Endothelial cell of umbilical vein (primary cell): ENCODE data around the gene GALNT14. TPM values are rescaled to one million over a fixed set of nuclear protein-coding genes. Genes with fewer than 3 reads are reported as not detected.

Source experiments
- BruUV-seq: library from RNA; stranded (reverse); fragments of 400-500 nt; replicated peaks from 2 replicates; lab custom pipeline; 2021; lab: Mats Ljungman, UMichigan
- CTCF ChIA-PET: fragments of 300-600, 350-600 bp; sonication (Branson Sonifier 250); formaldehyde crosslinking; loops from one replicate; lab custom pipeline; 2021; ENCODE audit warnings: antibody characterized with exemption, inconsistent platforms; lab: Charles Lee
- POLR2A ChIA-PET: fragments of 300-600, 350-600 bp; sonication (Branson Sonifier 250); formaldehyde crosslinking; loops from one replicate; lab custom pipeline; 2021; ENCODE audit warnings: antibody characterized with exemption, inconsistent platforms; lab: Charles Lee
- DNase-seq: peaks from one replicate; pipeline ENCODE4 v3.0.0-alpha.2; 2011; ENCODE audit warnings: low read depth, low spot score
- FAIRE-seq: peaks from 2 replicates; lab custom pipeline; 2011; peaks lifted over from hg19 to GRCh38; lab: Jason Lieb, UNC
- H2AFZ ChIP-seq: 2 replicates; pipeline ENCODE4 v1.6.0; 2012; ENCODE audit warnings: low read depth, low read length, control low read depth, inconsistent platforms
- H3K27ac ChIP-seq: 2 replicates; pipeline ENCODE4 v1.5.1; 2011; ENCODE audit warnings: low read depth, mild to moderate bottlenecking, control low read depth, low read length, moderate library complexity; ENCODE audit not compliant: insufficient read depth
- H3K27me3 ChIP-seq, 2 experiments: 2 replicates each; pipeline versions ENCODE4 v1.6.0 to v1.6.1; 2011; ENCODE audit warnings: low read length in 2 of 2, mixed read lengths in 1 of 2; ENCODE audit not compliant: control insufficient read depth in 2 of 2, insufficient read depth in 2 of 2
- H3K36me3 ChIP-seq, 2 experiments: 2 replicates in 1 of 2; 3 replicates in 1 of 2; pipeline ENCODE4 v1.5.1; 2011; ENCODE audit warnings: low read length in 2 of 2, mild to moderate bottlenecking in 1 of 2, moderate library complexity in 1 of 2; ENCODE audit not compliant: control insufficient read depth in 2 of 2, insufficient read depth in 2 of 2; ENCODE audit errors: extremely low read depth in 1 of 2
- H3K4me1 ChIP-seq: 3 replicates; pipeline ENCODE4 v1.5.1; 2011; ENCODE audit warnings: mild to moderate bottlenecking, low read length; ENCODE audit not compliant: control insufficient read depth, insufficient read depth; ENCODE audit errors: extremely low read depth
- H3K4me2 ChIP-seq: 2 replicates; pipeline ENCODE4 v1.6.1; 2011; ENCODE audit warnings: low read length, control low read depth, mixed read lengths; ENCODE audit not compliant: insufficient read depth
- H3K4me3 ChIP-seq, 3 experiments: fragments of 200-600 bp in 1 of 3; sonication (generic), shearing (Covaris generic) in 1 of 3; replicated peaks in 1 of 3; 2 replicates each; pipeline ENCODE4 v1.5.1; 2011 to 2016; ENCODE audit warnings: control low read depth in 3 of 3, low read length in 3 of 3, mild to moderate bottlenecking in 2 of 3, inconsistent platforms in 1 of 3, low read depth in 1 of 3, moderate library complexity in 1 of 3; ENCODE audit not compliant: insufficient read depth in 1 of 3
- H3K79me2 ChIP-seq: 2 replicates; pipeline ENCODE4 v1.6.0; 2012; ENCODE audit warnings: low read length, inconsistent platforms; ENCODE audit not compliant: control insufficient read depth, insufficient read depth
- H3K9ac ChIP-seq: replicated peaks from 2 replicates; pipeline ENCODE3; 2011; ENCODE audit warnings: low read length, control low read depth; ENCODE audit not compliant: insufficient read depth; ENCODE audit errors: extremely low read depth
- H3K9me1 ChIP-seq: replicated peaks from 3 replicates; pipeline ENCODE4 v1.6.0; 2011; ENCODE audit warnings: mild to moderate bottlenecking, low read length; ENCODE audit not compliant: control insufficient read depth, insufficient read depth; ENCODE audit errors: extremely low read depth
- H3K9me3 ChIP-seq: replicated peaks from 2 replicates; pipeline ENCODE4 v1.5.1; 2012; ENCODE audit warnings: low read length, inconsistent platforms; ENCODE audit not compliant: control insufficient read depth, insufficient read depth
- H4K20me1 ChIP-seq: replicated peaks from 2 replicates; pipeline ENCODE3; 2011; ENCODE audit warnings: mild to moderate bottlenecking, low read length; ENCODE audit not compliant: control insufficient read depth, insufficient read depth; ENCODE audit errors: extremely low read depth
- CTCF ChIP-seq, 2 donors: IDR thresholded peaks; 1 replicate in 1 of 2; 2 replicates in 1 of 2; pipeline ENCODE4 v1.5.1; 2011; ENCODE audit warnings: low read length in 2 of 2, mild to moderate bottlenecking in 2 of 2, moderate library complexity in 2 of 2, control low read depth in 1 of 2, inconsistent platforms in 1 of 2, low read depth in 1 of 2; ENCODE audit not compliant: insufficient read depth in 1 of 2; ENCODE audit errors: extremely low read depth in 1 of 2
- EZH2 ChIP-seq: IDR thresholded peaks from 2 replicates; pipeline ENCODE4 v1.6.1; 2012; ENCODE audit warnings: borderline replicate concordance, low read depth, mild to moderate bottlenecking, moderate library complexity, low read length, inconsistent platforms; ENCODE audit not compliant: severe bottlenecking
- GATA2 ChIP-seq: IDR thresholded peaks from 2 replicates; pipeline ENCODE4 v1.7.0; 2011; ENCODE audit warnings: low read depth, mild to moderate bottlenecking, moderate library complexity, mixed read lengths, low read length; ENCODE audit not compliant: insufficient read length, insufficient read depth
- JUN ChIP-seq: IDR thresholded peaks from 2 replicates; pipeline ENCODE4 v1.6.1; 2011; ENCODE audit warnings: borderline replicate concordance, low read depth; ENCODE audit not compliant: insufficient read length, insufficient read depth
- MAX ChIP-seq: IDR thresholded peaks from 2 replicates; pipeline ENCODE4 v1.6.1; 2011; ENCODE audit not compliant: insufficient read depth, insufficient read length
- MYC ChIP-seq: IDR thresholded peaks from one replicate; pipeline ENCODE4 v1.6.1; 2011; ENCODE audit warnings: mild to moderate bottlenecking, low read depth, low read length
- POLR2A ChIP-seq: IDR thresholded peaks from 2 replicates; pipeline ENCODE4 v1.6.1; 2012; ENCODE audit warnings: low read depth, mild to moderate bottlenecking, control low read depth, low read length
- POLR2AphosphoS5 ChIP-seq: IDR thresholded peaks from 2 replicates; pipeline ENCODE4 v1.6.1; 2012; ENCODE audit warnings: low read depth, mild to moderate bottlenecking, control low read depth, low read length, moderate library complexity; ENCODE audit not compliant: insufficient read depth
- dilution Hi-C: fragments of 300-500 bp; cut with MboI; formaldehyde crosslinking; loops from one replicate; pipeline ENCODE4 v1.15.0; 2019; ENCODE audit warnings: low sequenced_read_pairs; ENCODE audit not compliant: extremely low pct_ligation_motif_present
- intact Hi-C: fragments of 100-400 bp; cut with micrococcal nuclease; formaldehyde crosslinking; loops from one replicate; pipeline ENCODE4 v1.10.0; 2022
- polyA plus RNA-seq, 4 experiments: library from polyadenylated mRNA; depleted of rRNA in 3 of 4; stranded (reverse) in 3 of 4; unstranded in 1 of 4; fragments of >200 nt; gene quantifications; 2 replicates each; pipeline versions ENCODE4 v1.2.1 to v1.2.3, GENCODE V29; 2011 to 2012; ENCODE audit warnings: missing spikeins in 1 of 4
- total RNA-seq: library from RNA; stranded (reverse); gene quantifications from 2 replicates; pipeline ENCODE4 v1.2.3, GENCODE V29; 2021

The GALNT14 gene
- total and polyA plus RNA-seq, 2 donors (not counting 3 experiments of a cell fraction or from before 2014, with no cell fraction given): 0.04 to 0.40 TPM

GRCh38 chr2:30981510-30981909 is 156.7 kb downstream of the GALNT14 start:
- no peaks in the 10 kb centered on the region for H3K27me3 ChIP-seq
- no peaks in the 10 kb centered on the region for H4K20me1 ChIP-seq
- no peak overlapping the region for H3K27ac ChIP-seq
- no peak for DNase-seq
- no peaks in the 10 kb centered on the region for H3K4me1 ChIP-seq
- H3K9me1 ChIP-seq: no peaks in the 10 kb centered on the region
- ChIA-PET CTCF (no interaction called here), POLR2A (no interaction called here)
- H3K9ac ChIP-seq: no peak overlapping the region
- no peak for TF ChIP-seq CTCF (IDR thresholded peaks at IDR 0.05; ENCODE audit: extremely low read depth in 1 of 2, insufficient read depth in 1 of 2, low read depth in 1 of 2, low read length in 2 of 2)
- TF ChIP-seq POLR2A: no peak
- no peak for TF ChIP-seq MYC
- TF ChIP-seq JUN: no peak
- TF ChIP-seq MAX: no peak
- TF ChIP-seq EZH2: no peak
- TF ChIP-seq POLR2AphosphoS5: no peak
- no peak for TF ChIP-seq GATA2
- no peak overlapping the region for H3K4me3 ChIP-seq
- H3K9me3 ChIP-seq: no peaks in the 10 kb centered on the region
- FAIRE-seq: no peak
- no peak overlapping the region for H2AFZ ChIP-seq
- dilution Hi-C loops (no loop called here), intact Hi-C loops (no loop called here)
- no peaks in the 10 kb centered on the region for H3K79me2 ChIP-seq
- H3K36me3 ChIP-seq: no peaks in the 10 kb centered on the region
- no peak overlapping the region for H3K4me2 ChIP-seq
- BruUV-seq: no TSS peak
